IMR-90 (cell line): ENCODE measurements around the gene FUT8. TPM values are rescaled to one million over a fixed set of nuclear protein-coding genes. Genes with fewer than 3 reads are reported as not detected.
"Not testable (repeated sequence)": the region's sequence is repeated elsewhere in the genome, so short reads cannot be mapped to it uniquely, and the experiment has no call there.

ENCODE experiments used
- ATAC-seq: fragments of 200-7000 bp; cut with Tn5 transposase; 2 replicates; pipeline ENCODE4 v1.9.1; 2020; ENCODE audit warnings: low read depth, mild to moderate bottlenecking, moderate library complexity
- BruUV-seq: library from RNA; stranded (reverse); fragments of 400-500 nt; replicated peaks from 2 replicates; lab custom pipeline; 2021; lab: Mats Ljungman, UMichigan
- CTCF ChIA-PET: fragments of 300-600 bp; formaldehyde crosslinking; extraction: SDS; loops from one replicate; lab custom pipeline; 2021; ENCODE audit warnings: antibody characterized with exemption; lab: Yijun Ruan, JAX
- POLR2A ChIA-PET: fragments of 300-600 bp; sonication (Branson Sonifier 250); formaldehyde crosslinking; loops from one replicate; lab custom pipeline; 2022; ENCODE audit warnings: antibody characterized with exemption; ENCODE audit not compliant: unreplicated experiment; lab: Charles Lee
- DNase-seq: peaks from one replicate; pipeline ENCODE4 v3.0.0; 2013
- H2AFZ ChIP-seq: replicated peaks from 2 replicates; pipeline ENCODE3; 2013; ENCODE audit warnings: low read length, mild to moderate bottlenecking; ENCODE audit not compliant: poor library complexity
- H2AK5ac ChIP-seq: 2 replicates; pipeline ENCODE4 v1.6.1; 2013; ENCODE audit warnings: low read depth, low read length, inconsistent platforms
- H2AK9ac ChIP-seq: replicated peaks from 2 replicates; pipeline ENCODE3; 2013; ENCODE audit warnings: mild to moderate bottlenecking, low read depth, low read length, moderate library complexity; ENCODE audit not compliant: poor library complexity
- H2BK120ac ChIP-seq: 2 replicates; pipeline ENCODE4 v1.6.1; 2013; ENCODE audit warnings: low read depth, low read length, inconsistent platforms
- H2BK15ac ChIP-seq: 3 replicates; pipeline ENCODE4 v1.6.1; 2013; ENCODE audit warnings: low read depth, low read length, inconsistent platforms
- H2BK20ac ChIP-seq: 2 replicates; pipeline ENCODE4 v1.6.1; 2013; ENCODE audit warnings: low read depth, mild to moderate bottlenecking, inconsistent platforms, low read length, moderate library complexity
- H2BK5ac ChIP-seq: 2 replicates; pipeline ENCODE4 v1.6.1; 2013; ENCODE audit warnings: mild to moderate bottlenecking, low read depth, low read length, inconsistent platforms; ENCODE audit not compliant: poor library complexity, severe bottlenecking
- H3K14ac ChIP-seq: replicated peaks from 2 replicates; pipeline ENCODE4 v1.6.1; 2013; ENCODE audit warnings: low read depth, low read length, inconsistent platforms
- H3K18ac ChIP-seq: 2 replicates; pipeline ENCODE4 v1.6.1; 2013; ENCODE audit warnings: low read depth, low read length, control low read depth
- H3K23ac ChIP-seq: 2 replicates; pipeline ENCODE4 v1.6.1; 2013; ENCODE audit warnings: low read depth, low read length, inconsistent platforms
- H3K27ac ChIP-seq: 2 replicates; pipeline ENCODE4 v1.5.1; 2013; ENCODE audit warnings: mild to moderate bottlenecking, control low read depth, low read length; ENCODE audit not compliant: insufficient read depth
- H3K27me3 ChIP-seq: 2 replicates; pipeline ENCODE4 v1.6.1; 2013; ENCODE audit warnings: low read length; ENCODE audit not compliant: control insufficient read depth, insufficient read depth
- H3K36me3 ChIP-seq: 2 replicates; pipeline ENCODE4 v1.6.1; 2013; ENCODE audit warnings: low read length, mixed read lengths; ENCODE audit not compliant: control insufficient read depth, insufficient read depth
- H3K4ac ChIP-seq: 2 replicates; pipeline ENCODE4 v1.6.1; 2013; ENCODE audit warnings: low read depth, low read length, inconsistent platforms
- H3K4me1 ChIP-seq: 2 replicates; pipeline ENCODE4 v1.6.1; 2013; ENCODE audit warnings: low read length, mixed read lengths; ENCODE audit not compliant: control insufficient read depth, insufficient read depth
- H3K4me2 ChIP-seq: 2 replicates; pipeline ENCODE4 v1.6.1; 2013; ENCODE audit warnings: low read depth, mild to moderate bottlenecking, control low read depth, low read length, moderate library complexity
- H3K4me3 ChIP-seq: 2 replicates; pipeline ENCODE4 v1.5.1; 2013; ENCODE audit warnings: low read depth, mild to moderate bottlenecking, control low read depth, low read length, moderate library complexity; ENCODE audit not compliant: insufficient read depth
- H3K56ac ChIP-seq: 2 replicates; pipeline ENCODE4 v1.6.1; 2013; ENCODE audit warnings: low read length, inconsistent platforms; ENCODE audit not compliant: insufficient read depth; ENCODE audit errors: extremely low read depth
- H3K79me1 ChIP-seq, 2 experiments: 2 replicates each; pipeline ENCODE4 v1.6.1; 2013; ENCODE audit warnings: low read length in 2 of 2, inconsistent platforms in 1 of 2, low read depth in 1 of 2
- H3K9ac ChIP-seq: 2 replicates; pipeline ENCODE4 v1.6.1; 2013; ENCODE audit warnings: low read depth, low read length, control low read depth
- H3K9me1 ChIP-seq: 2 replicates; pipeline ENCODE4 v1.6.1; 2013; ENCODE audit warnings: low read length, inconsistent platforms; ENCODE audit not compliant: insufficient read depth
- H3K9me3 ChIP-seq: 2 replicates; pipeline ENCODE4 v1.6.1; 2013; ENCODE audit warnings: low read length; ENCODE audit not compliant: control insufficient read depth, insufficient read depth
- H4K20me1 ChIP-seq: 2 replicates; pipeline ENCODE4 v1.6.1; 2013; ENCODE audit warnings: low read length, inconsistent platforms; ENCODE audit not compliant: insufficient read depth
- H4K5ac ChIP-seq: 2 replicates; pipeline ENCODE4 v1.6.1; 2013; ENCODE audit warnings: mild to moderate bottlenecking, low read depth, low read length, control low read depth
- H4K8ac ChIP-seq, 2 experiments: 2 replicates each; pipeline ENCODE4 v1.6.1; 2013; ENCODE audit warnings: low read depth in 2 of 2, low read length in 2 of 2, control low read depth in 1 of 2, inconsistent platforms in 1 of 2
- H4K91ac ChIP-seq: 2 replicates; pipeline ENCODE4 v1.6.1; 2013; ENCODE audit warnings: low read depth, low read length, inconsistent platforms; ENCODE audit not compliant: insufficient read depth
- WGBS, 2 experiments: methylation state at CpG; one replicate each; pipeline versions ENCODE4 v1.1.5 to v1.1.7; 2013; ENCODE audit warnings: missing lambda C conversion rate in 2 of 2; ENCODE audit not compliant: insufficient read length in 1 of 2; ENCODE audit errors: extremely low coverage in 2 of 2; 5-methylcytosine and 5-hydroxymethylcytosine counted together
- dilution Hi-C: fragments of 300-500 bp; cut with HindIII; formaldehyde crosslinking; loops from one replicate; pipeline ENCODE4 v1.14.3; 2018; ENCODE audit warnings: low sequenced_read_pairs; ENCODE audit not compliant: unreplicated experiment
- in situ Hi-C: fragments of 300-500 bp; cut with MboI; formaldehyde crosslinking; loops from 3 replicates; pipeline ENCODE4 v1.14.3; 2019; ENCODE audit warnings: low sequenced_read_pairs, inconsistent platforms, mixed read lengths
- intact Hi-C: fragments of 100-400 bp; cut with micrococcal nuclease; formaldehyde crosslinking; loops from 2 replicates; pipeline ENCODE4 v1.10.0; 2022
- polyA plus RNA-seq, 3 experiments: library from polyadenylated mRNA; depleted of rRNA; stranded (reverse); fragments of >200 nt; gene quantifications; 2 replicates each; pipeline ENCODE4 v1.2.3, GENCODE V29; 2012; ENCODE audit warnings: low replicate concordance in 1 of 3
- total RNA-seq: library from RNA; depleted of rRNA; stranded (reverse); fragments of >200 nt; gene quantifications from 2 replicates; pipeline ENCODE4 v1.2.3, GENCODE V29; 2012

Gene FUT8
- total and polyA plus RNA-seq, 2 of the 4 experiments (the other 2 are of a cell fraction) = 15.6 to 72.9 TPM

GRCh38 chr14:65716813-65717212, 304.3 kb downstream of the FUT8 start:
- H3K4me3 ChIP-seq, CTCF ChIA-PET, H2AK5ac ChIP-seq, BruUV-seq, H3K4me2 ChIP-seq, intact Hi-C loops, dilution Hi-C loops, H3K18ac ChIP-seq, H4K5ac ChIP-seq, H4K91ac ChIP-seq, H4K8ac ChIP-seq, DNase-seq, H3K27me3 ChIP-seq, H2BK20ac ChIP-seq, H2AFZ ChIP-seq, H3K56ac ChIP-seq, H2BK15ac ChIP-seq, H2BK5ac ChIP-seq, H3K36me3 ChIP-seq, H3K9ac ChIP-seq, in situ Hi-C loops, H3K23ac ChIP-seq, H2AK9ac ChIP-seq, ATAC-seq, H3K14ac ChIP-seq, POLR2A ChIA-PET, H3K79me1 ChIP-seq, H2BK120ac ChIP-seq, H3K9me3 ChIP-seq, H3K9me1 ChIP-seq, H3K27ac ChIP-seq, H4K20me1 ChIP-seq, H3K4me1 ChIP-seq, H3K4ac ChIP-seq: not testable (repeated sequence)
- WGBS, 2 experiments = 100% methylated on average over 4 of the region's 35 CpGs; no CpG with 5 or more reads in 1 of the 2 experiments

- H3K14ac ChIP-seq, DNase-seq, dilution Hi-C loops, H3K36me3 ChIP-seq, H3K9me1 ChIP-seq, H2BK20ac ChIP-seq, H2AK5ac ChIP-seq, H4K20me1 ChIP-seq, intact Hi-C loops, H3K4me1 ChIP-seq, H3K27ac ChIP-seq, H2BK120ac ChIP-seq, H3K4ac ChIP-seq, H2BK15ac ChIP-seq, ATAC-seq, H4K5ac ChIP-seq, H2AK9ac ChIP-seq, H2BK5ac ChIP-seq, H3K9ac ChIP-seq, H3K23ac ChIP-seq, CTCF ChIA-PET, H3K9me3 ChIP-seq, H4K8ac ChIP-seq, H3K79me1 ChIP-seq, POLR2A ChIA-PET, H4K91ac ChIP-seq, H3K4me2 ChIP-seq, H2AFZ ChIP-seq, in situ Hi-C loops, H3K4me3 ChIP-seq, H3K56ac ChIP-seq, H3K27me3 ChIP-seq, H3K18ac ChIP-seq, BruUV-seq: not testable (repeated sequence)
- WGBS, 2 experiments = 100% methylated on average over 8 of the region's 29 CpGs; no CpG with 5 or more reads in 1 of the 2 experiments
These were observed 304.9 kb downstream of the FUT8 start for GRCh38 chr14:65717384-65717915.
